Skin epidermis (tissue), 12 donors: ENCODE data around the gene DAGLB.
"Not testable (repeated sequence)": the region's sequence is repeated elsewhere in the genome, so short reads cannot be mapped to it uniquely, and the experiment has no call there.

Source experiments
- H3K27ac ChIP-seq, 21 experiments: fragments of 200-600 bp; sonication (generic) in 11 of 21; one replicate each; pipeline ENCODE4 v1.5.0; 2020; ENCODE audit warnings: mild to moderate bottlenecking in 3 of 21, inconsistent platforms in 2 of 21, moderate library complexity in 2 of 21
- H3K4me3 ChIP-seq, 7 experiments: fragments of 200-600 bp; sonication (generic) in 2 of 7; one replicate each; pipeline ENCODE4 v1.5.0; 2020; ENCODE audit warnings: inconsistent platforms in 2 of 7, mild to moderate bottlenecking in 2 of 7, moderate library complexity in 1 of 7

Gene DAGLB

DNA sequence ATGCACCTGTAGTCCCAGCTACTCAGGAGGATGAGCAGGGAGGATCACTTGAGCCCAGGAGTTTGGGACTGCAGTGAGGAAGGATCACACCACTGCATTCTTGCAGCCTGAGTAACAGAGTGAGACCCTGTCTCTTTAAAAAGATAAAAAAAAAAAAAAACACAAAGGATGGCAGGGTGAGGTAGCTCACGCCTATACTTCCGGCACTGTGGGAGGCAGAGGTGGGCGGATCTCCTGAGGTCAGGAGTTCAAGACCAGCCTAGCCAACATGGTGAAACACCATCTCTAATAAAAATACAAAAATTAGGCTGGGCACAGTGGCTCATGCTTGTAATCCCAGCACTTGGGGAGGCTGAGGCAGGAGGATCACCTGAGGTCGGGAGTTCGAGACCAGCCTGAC lies 15.9 kb upstream of the DAGLB start:
- H3K4me3 ChIP-seq, H3K27ac ChIP-seq: not testable (repeated sequence)

DNA sequence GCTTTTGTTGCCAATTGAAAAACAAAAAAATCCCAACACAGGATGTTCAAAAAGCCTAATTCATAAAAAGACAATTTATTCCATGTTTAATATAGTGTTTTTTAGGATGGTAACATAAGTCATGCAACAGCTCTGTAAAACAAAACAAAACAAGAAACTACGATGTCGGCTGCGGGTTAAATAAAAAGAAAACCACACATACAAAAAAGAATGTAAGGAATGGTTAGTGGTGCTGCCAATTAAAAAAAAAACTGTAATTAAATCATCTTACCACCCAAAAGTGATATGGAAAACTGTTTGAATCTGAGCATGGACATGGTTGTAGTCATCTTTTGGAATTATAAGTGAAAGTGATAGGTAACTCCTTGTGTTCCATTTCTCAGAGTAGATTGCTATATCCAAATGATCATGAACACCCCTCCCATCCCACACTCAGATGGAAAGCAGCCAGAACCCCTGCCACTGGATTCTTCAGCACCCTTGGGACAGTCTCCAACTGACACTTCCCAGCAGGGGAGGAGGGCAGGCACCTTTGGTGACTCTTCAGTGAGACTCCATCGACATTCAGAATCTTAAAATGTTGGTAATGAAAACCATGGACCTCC lies 14.3 kb upstream of the DAGLB start:
- H3K4me3 ChIP-seq, result no peak overlapping the region
- peak overlapping the region in 1 of 21 experiments; percentile 23 for H3K27ac ChIP-seq

DNA sequence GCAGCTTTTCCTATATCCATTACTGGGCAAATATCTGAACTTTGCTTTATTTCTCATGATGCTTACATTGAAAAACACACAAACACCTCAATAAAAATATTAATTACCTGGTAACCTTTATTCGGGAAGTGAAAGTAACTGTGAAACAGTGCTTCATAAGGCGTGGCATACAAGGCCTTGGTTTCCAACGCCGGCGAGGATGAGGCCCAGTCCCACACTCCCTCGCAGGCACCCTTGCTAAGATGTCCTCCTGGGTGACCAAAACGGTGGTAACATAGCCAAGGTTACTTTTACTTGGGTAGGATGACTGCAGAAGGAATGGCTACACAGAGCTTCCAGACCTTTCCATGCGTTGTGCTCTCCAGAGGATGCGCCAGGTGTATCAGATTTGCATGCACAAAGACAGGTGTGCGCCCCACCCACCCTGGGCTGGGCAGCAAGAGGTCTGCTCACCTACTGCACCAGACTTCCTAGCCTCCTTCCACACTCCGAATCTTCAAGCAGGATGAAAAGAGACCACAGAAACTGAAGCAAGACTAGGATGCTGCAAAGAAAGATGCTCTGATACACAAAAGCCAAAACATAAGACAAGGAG lies 13.3 kb upstream of the DAGLB start:
- no peak overlapping the region for H3K4me3 ChIP-seq
- H3K27ac ChIP-seq, result no peak overlapping the region

DNA sequence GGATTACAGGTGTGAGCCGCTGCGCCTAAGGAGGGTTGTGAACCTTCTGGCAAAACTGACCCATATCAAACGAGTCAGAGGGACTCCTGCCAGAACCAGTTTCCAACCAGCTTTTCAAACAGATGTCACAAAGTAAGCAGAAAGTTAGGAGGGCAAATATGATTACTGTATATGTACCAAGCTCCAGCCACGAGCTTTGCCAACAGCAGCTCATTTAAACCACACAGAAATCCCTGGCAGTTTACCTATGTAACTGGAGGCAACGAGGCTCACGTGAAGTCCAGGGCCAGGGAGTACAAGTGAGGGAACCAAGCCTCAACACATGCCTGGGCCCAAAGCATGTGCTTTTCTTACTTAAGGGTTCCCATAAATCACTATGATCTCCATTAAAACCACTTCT lies 12.5 kb upstream of the DAGLB start:
- H3K4me3 ChIP-seq, result no peak overlapping the region
- no peak overlapping the region for H3K27ac ChIP-seq

DNA sequence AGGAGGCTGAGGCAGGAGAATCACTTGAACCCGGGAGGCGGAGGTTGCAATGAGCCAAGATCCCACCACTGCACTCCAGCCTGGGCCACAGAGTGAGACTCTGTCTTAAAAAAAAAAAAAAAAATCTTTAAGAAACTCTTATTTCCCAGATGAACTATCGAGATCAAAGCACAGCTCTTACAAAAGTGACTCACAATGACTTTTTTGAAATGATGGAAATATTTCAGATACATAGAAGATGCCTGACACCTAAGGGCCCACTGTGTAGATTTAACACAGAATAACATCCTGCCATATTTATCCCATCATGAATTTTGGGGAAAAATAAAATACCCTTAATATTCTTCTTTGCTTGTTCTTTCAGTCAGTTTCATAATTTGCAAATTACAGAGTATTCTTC lies 10.9 kb upstream of the DAGLB start:
- not testable (repeated sequence) for H3K4me3 ChIP-seq, H3K27ac ChIP-seq

DNA sequence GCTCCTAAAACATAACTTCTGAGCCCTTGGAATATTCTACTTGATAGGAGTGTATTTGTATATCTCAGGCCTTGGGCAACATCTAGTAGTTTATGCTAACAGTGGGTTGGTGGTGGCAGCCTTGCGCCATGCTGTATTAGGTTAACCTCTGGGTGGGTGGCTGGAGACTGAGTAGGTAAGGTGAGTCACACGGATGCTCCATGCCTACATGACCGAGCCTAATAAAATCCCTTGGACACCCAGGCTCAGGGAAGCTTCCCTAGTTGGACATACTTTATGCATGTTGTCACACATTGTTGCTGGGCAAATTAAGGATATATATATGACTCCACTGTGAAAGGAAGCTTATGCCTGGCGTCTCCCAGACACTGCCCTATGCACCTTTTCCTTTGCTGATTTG lies 6.0 kb upstream of the DAGLB start:
- H3K4me3 ChIP-seq, result no peak overlapping the region
- no peak overlapping the region for H3K27ac ChIP-seq

DNA sequence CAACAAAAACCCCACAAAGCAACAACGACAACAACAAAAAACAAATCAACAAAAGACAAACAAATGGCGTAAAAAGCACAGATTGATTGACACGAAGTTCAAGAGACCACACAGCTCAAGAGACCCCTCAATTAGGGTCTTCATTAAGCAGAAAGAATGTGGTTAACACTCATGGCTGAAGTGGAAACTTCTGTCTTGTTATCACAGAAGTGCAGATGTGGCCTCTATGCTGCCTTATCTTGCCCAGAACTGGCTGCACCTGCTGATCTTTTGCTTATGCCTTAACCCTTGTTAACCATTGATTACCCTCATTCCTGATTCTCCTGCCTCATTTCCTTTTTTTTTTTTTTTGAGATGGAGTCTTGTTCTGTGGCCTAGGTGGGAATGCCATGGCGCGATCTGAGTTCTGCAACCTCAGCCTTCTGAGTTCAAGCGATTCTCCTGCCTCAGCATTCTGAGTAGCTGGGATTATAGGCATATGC lies 3.5 kb upstream of the DAGLB start:
- no peak overlapping the region for H3K27ac ChIP-seq
- no peak overlapping the region for H3K4me3 ChIP-seq

DNA sequence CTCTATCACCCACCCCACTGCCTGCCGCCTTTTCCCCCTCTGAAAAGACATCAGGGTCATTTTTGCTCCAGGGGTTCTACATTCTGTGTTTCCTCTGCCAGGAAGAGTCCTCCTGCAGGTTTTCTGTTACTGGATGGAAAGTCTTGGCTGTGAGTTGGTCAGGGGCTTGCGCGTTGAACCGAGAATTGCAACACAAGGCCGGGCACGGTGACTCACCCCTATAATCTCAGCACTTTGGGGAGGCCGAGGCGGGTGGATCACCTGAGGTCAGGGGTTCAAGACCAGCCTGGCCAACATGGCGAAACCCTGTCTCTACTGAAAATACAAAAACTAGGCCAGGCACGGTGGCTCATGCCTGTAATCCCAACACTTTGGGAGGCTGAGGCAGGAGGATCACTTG lies 2.8 kb upstream of the DAGLB start:
- H3K27ac ChIP-seq, H3K4me3 ChIP-seq: not testable (repeated sequence)

DNA sequence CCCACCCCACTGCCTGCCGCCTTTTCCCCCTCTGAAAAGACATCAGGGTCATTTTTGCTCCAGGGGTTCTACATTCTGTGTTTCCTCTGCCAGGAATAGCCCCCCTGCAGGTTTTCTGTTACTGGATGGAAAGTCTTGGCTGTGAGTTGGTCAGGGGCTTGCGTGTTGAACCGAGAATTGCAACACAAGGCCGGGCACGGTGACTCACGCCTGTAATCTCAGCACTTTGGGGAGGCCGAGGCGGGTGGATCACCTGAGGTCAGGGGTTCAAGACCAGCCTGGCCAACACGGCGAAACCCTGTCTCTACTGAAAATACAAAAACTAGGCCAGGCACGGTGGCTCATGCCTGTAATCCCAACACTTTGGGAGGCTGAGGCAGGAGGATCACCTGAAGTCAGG lies 2.1 kb upstream of the DAGLB start:
- not testable (repeated sequence) for H3K27ac ChIP-seq, H3K4me3 ChIP-seq

DNA sequence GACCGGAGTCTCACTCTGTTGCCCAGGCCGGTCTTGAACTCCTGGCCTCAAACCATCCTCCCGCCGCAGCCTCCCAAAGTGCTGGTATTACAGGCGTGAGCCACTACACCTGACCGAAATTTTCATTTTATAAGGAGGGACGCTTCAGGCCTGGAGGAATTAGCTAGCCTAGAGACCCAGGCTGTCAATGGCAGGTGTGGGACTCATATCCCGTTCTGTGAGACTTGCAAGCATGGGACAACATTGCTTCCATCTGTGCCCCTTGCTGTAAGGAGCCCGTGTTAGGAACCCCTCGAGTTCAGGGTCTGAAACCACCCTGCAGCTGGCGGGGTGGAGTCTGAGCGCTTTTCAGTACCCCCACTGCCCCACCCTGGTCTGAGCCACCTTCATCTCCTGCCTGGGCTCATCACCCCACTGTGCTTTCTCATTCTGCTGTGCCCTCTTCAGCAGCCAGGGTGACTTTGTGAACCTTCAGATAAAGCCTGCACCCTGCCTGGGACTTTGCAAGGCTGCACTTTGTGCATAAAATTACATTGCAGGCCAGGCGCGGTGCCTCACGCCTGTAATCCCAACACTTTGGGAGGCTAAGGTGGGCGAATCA lies 1.3 kb upstream of the DAGLB start:
- Histone ChIP-seq H3K27ac (peak overlapping the region in 12 of 21 experiments; percentile 2 to 95 (median 86)), H3K4me3 (peak overlapping the region in 1 of 7 experiments; percentile 96)

DNA sequence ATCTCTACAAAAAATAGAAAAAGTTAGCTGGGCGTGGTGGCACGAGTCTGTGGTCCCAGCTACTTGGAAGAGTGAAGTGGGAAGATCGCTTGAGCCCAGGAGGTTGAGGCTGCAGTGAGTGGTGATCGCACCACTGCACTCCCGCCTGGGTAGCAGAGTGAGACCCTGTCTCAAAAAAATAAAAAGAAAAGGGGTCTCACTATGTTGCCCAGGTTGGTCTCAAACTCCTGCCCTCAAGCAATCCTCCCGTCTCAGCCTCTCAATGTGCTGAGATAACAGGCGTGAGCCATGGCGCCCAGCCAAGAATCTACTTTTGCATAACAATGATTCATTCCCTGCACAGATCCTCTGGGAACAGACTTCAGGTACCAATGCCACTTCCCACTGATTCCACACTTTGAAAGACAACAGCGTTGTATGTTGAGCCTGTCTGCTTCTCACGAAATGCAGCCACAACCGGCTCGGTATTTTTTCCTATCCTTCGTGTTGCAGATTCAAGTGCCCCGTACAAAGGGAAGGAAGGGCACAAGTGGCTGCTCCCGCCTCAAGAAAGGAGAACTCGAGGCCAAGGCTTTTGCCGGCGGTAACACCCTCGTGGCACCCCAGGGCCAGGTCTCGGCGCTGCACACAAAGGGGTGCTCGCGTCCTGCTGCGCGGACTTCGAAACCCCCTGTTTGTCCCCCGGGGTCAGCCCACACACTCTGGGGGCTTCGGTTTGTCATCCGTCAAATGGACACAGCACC lies 745 bp downstream of the DAGLB start:
- Histone ChIP-seq H3K27ac (peak overlapping the region; percentile 63 to 95 (median 86)), H3K4me3 (peak overlapping the region; percentile 67 to 100 (median 81))

DNA sequence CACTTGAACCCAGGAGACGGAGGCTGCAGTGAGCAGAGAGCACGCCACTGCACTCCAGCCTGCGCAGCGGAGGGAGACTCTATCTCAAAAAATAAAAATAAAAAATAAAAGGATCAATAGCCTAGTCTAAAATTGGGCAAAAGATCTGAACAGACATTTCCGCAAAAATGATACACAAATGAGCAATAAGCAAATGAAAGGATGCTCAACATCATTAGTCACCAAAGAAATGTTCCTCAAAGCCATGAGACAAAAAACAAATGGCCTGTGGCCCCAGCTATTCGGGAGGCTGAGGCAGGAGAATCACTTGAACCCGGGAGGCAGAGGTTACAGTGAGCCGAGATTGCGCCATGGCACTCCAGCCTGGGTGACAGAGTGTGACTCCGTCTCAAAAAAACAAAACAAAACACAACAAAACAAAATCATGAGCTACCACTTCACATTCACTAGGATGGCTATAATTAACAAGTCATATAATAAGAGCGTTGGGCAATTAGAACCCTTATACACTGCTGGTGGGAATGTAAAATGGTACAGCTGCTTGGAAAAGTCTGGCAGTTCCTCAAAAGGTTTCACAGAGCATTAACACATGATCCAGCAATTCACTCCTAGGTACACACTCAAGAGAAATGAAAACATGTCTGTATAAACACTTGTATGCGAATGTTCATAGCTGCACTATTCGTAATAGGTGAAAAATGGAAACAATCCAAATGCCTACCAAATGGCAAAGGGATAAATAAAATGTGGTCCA lies 3.1 kb downstream of the DAGLB start:
- Histone ChIP-seq H3K27ac (no peak overlapping the region), H3K4me3 (no peak overlapping the region)

DNA sequence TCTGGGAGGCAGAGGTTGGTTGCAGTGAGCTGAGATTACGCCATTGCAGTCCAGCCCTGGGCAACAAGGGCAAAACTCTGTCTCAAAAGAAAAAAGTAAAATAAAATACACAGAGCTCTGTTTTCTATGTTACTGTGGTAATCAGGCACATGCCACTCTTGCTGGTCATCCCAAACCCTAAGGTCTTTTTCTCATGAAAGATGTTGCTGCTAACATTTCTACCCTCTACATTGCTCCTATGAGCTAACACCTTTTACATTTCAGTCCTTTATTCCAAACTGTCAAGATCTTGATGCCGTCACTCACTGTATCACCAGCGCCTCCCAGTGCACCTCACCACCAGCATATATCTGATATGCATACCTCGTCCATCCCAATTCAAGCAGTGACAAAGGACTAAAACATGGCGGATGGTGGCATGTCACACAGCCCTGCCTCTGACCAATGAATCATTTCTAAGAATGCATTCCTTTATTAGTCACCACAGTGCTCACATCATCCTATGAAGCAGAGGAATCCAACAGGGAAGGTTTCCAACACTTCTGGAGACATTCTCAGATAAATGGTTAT lies 4.3 kb downstream of the DAGLB start:
- H3K4me3 ChIP-seq, result no peak overlapping the region
- H3K27ac ChIP-seq, result no peak overlapping the region

DNA sequence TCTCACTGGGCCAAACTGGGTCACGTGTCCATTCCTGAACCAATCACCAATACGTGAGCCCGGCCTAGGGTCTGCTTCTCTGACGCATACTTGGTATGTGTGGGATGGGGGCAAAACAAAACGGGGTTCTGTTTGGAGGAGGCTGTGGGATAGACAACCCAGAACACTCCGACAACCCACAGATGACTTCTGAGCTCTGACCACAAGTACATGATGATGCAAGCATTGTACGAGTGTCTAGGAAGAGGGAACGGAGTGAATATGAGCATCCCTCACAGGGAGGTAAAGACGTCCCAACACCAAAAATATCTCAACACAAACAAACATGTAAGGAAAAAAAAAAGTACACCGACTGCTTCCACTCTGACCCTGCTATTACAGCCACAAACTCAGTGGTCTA lies 5.6 kb downstream of the DAGLB start:
- Histone ChIP-seq H3K27ac (no peak overlapping the region), H3K4me3 (no peak overlapping the region)

DNA sequence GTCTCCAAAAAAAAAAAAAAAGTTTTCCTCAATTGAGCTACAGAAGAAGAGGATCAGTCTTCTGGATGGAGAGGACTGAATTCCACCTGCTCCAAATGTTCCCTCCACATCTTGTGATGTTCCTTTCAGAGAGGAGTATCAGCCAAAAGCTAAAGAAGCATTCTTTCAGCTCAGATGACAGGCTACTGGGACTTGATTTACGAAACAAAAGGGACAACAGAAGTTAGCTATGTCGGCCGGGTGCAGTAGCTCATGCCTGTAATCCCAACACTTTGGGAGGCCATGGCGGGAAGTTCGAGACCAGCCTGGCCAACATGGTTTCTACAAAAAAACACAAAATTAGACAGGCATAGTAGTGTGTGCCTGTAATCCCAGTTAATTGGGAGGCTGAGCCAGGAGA lies 7.4 kb downstream of the DAGLB start:
- H3K4me3 ChIP-seq, result no peak overlapping the region
- H3K27ac ChIP-seq, result no peak overlapping the region

DNA sequence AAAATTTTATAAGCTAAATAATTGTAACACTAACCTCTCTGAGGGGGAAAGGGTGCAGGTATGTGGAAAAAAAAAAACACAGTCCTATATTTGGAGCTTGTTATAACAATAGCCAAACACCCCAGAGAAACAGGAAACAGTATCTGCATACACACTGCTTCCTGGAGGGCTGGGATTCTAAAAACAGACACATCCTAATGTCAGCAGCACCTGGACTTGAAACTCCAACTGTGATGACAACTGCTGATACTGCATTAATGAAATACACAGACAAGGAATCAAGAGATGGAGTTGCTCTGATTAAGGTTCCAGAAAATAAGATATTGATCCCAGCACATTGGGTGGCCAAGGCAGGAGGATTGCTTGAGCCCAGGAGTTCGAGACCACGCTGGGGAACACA lies 9.3 kb downstream of the DAGLB start:
- Histone ChIP-seq H3K4me3 (no peak overlapping the region), H3K27ac (peak overlapping the region in 2 of 21 experiments; percentile 1 to 49)

DNA sequence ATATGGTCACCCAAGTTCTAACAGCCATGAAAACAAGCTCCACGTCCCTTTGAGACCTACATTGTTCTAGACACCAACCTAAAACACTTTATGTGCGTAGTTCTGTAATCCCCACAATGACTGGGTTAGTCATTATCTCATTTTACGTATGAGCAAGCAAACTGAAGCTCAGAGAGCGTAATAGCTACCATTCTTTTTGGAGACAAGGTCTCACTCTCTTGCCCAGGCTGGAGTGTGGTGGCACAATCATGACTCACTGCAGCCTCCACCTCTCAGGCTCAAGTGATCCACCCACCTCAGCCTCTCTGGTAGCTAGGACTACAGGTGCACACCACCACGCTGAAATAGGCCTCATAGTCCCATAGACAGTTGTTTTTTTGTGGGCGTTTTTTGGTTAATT lies 10.5 kb downstream of the DAGLB start:
- Histone ChIP-seq H3K4me3 (no peak overlapping the region), H3K27ac (peak overlapping the region in 2 of 21 experiments; percentile 3 to 66)

DNA sequence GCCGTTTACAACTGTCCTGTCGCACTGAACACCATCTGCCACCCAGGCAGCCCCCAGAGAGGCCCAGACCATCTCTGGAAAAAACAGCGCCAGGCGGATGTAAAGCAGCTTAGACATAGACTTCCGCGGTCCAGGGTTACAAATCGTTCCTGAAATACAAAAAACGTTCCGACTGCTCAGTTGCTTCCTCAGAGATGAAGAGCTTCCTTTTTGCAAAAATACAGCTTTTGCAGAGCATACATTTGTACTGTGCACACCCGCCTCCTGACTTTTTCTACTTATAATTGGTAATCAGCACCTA lies 11.4 kb downstream of the DAGLB start:
- Histone ChIP-seq H3K4me3 (peak overlapping the region in 1 of 7 experiments; percentile 3), H3K27ac (peak overlapping the region in 10 of 21 experiments; percentile 1 to 66 (median 48))

DNA sequence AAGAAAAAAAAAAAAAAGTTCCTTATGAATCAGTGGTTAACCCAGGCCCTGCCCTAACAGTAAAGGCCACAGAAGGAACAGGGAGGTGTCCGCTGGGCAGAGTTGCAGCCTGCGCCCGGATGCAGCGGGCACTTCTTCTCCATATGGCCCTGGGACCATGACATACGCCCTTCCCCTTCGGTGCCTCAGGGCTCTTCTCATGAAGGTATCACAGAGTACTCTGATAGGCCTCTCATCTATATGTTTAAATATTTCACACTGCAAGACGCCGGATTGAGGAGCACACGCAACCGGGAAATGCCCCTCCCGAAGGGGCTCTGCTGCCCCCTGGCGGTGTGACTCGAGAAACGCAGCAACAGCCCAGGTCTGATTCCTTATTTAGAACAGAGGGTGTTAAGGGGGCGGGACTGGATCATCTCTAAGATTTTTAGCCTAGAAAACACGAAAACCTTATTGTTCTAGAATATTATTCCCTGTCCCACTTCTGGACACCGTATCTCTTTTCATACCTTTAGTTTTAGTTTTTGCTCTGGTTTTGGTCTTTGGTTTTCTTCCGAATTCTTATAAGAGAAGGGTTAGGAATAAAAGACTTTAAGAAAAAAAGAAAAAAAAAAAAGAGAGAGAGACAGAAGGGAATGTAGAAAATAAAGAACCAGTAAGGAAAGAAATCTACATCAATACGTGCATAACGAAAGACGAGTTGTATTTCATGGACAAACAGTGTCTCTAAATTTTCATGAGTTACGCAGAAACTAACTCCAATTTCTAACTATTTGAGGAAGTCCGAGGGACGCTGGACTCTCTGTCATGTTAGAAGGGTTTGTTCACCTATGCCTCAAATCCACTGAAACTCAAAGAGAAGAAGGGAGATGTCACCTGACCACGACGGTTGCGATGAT lies 12.0 kb downstream of the DAGLB start:
- Histone ChIP-seq H3K27ac (peak overlapping the region in 18 of 21 experiments; percentile 1 to 66 (median 43)), H3K4me3 (peak overlapping the region in 2 of 7 experiments; percentile 3 to 18)
